Stomach (tissue), 4 donors: ENCODE measurements around the gene TAS2R7.

Experiments used
- CTCF ChIP-seq, 7 experiments: fragments of 450-650 bp in 4 of 7; fragments of 200-600 bp in 3 of 7; sonication (generic) in 3 of 7; IDR thresholded peaks; one replicate each; pipeline ENCODE4 v1.5.1; 2016 to 2019; ENCODE audit warnings: antibody characterized with exemption in 7 of 7, control low read depth in 2 of 7, mild to moderate bottlenecking in 1 of 7
- EP300 ChIP-seq: sonication (generic); formaldehyde crosslinking; IDR thresholded peaks from one replicate; pipeline ENCODE4 v1.6.1; 2017; ENCODE audit warnings: antibody characterized with exemption
- POLR2AphosphoS5 ChIP-seq, 3 donors: sonication (generic); formaldehyde crosslinking; IDR thresholded peaks; one replicate each; pipeline ENCODE4 v1.6.1; 2016; ENCODE audit warnings: antibody characterized with exemption in 3 of 3

GRCh38 chr12:10759657-10760056, 42.8 kb downstream of the TAS2R7 start:
- TF ChIP-seq POLR2AphosphoS5 (IDR thresholded peaks at IDR 0.05) (no peak), EP300 (no peak), CTCF (IDR thresholded peaks at IDR 0.05) (no peak)
